ENCODE results near the gene ATP6V0E1.

DNA sequence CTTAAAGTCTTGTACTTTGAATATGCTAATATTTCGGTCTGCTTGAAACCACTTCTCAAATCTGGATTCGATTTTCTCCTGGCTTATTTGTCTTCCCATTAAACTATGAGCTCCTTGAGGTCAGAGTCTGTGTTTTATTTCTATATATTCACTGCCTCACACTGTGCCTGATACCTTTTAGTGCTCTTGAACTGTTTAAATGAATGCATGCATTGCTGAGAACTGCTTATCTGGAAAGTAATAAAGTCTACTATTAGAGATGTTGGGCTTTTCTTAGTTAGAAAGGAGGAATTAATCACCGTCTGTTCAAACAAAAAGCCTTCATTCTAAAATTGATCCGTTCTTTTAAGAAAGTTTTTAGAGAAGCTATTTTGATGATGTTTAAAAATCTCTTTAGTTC is 78.6 kb downstream of the ATP6V0E1 start:
- TF ChIP-seq, protein P1, sequence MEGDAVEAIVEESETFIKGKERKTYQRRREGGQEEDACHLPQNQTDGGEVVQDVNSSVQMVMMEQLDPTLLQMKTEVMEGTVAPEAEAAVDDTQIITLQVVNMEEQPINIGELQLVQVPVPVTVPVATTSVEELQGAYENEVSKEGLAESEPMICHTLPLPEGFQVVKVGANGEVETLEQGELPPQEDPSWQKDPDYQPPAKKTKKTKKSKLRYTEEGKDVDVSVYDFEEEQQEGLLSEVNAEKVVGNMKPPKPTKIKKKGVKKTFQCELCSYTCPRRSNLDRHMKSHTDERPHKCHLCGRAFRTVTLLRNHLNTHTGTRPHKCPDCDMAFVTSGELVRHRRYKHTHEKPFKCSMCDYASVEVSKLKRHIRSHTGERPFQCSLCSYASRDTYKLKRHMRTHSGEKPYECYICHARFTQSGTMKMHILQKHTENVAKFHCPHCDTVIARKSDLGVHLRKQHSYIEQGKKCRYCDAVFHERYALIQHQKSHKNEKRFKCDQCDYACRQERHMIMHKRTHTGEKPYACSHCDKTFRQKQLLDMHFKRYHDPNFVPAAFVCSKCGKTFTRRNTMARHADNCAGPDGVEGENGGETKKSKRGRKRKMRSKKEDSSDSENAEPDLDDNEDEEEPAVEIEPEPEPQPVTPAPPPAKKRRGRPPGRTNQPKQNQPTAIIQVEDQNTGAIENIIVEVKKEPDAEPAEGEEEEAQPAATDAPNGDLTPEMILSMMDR (IDR thresholded peaks at IDR 0.05; ENCODE audit: insufficient read depth, low read length, poor library complexity, severe bottlenecking) = no peak
- no peak for TF ChIP-seq EZH2phosphoT487 (conservative IDR thresholded peaks at IDR 0.05; ENCODE audit: low read length)

Data from SU-DHL-6 (cell line).